Smooth muscle cell (in vitro differentiated cells): ENCODE results near the gene DEFB116. TPM values are rescaled to one million over a fixed set of nuclear protein-coding genes. Genes with fewer than 3 reads are reported as not detected.
"Not testable (repeated sequence)": the region's sequence is repeated elsewhere in the genome, so short reads cannot be mapped to it uniquely, and the experiment has no call there.

ENCODE experiments used
- DNase-seq: peaks from one replicate; lab custom pipeline; 2025; ENCODE audit not compliant: unreplicated experiment; lab: John Stamatoyannopoulos, UW
- H2AFZ ChIP-seq: fragments of 200-600 bp; sonication (generic); 2 replicates; pipeline ENCODE4 v1.6.0; 2016; ENCODE audit warnings: antibody characterized with exemption, low read depth, mild to moderate bottlenecking
- H3F3A ChIP-seq: fragments of 200-600 bp; sonication (generic); 2 replicates; pipeline ENCODE4 v1.6.0; 2017; ENCODE audit warnings: antibody characterized with exemption, low read depth
- H3K27ac ChIP-seq: fragments of 200-600 bp; sonication (generic); 2 replicates; pipeline ENCODE4 v1.5.1; 2016; ENCODE audit warnings: low read depth, mild to moderate bottlenecking
- H3K27me3 ChIP-seq: fragments of 200-600 bp; sonication (generic); 2 replicates; pipeline ENCODE4 v1.6.1; 2016; ENCODE audit warnings: low read depth, mild to moderate bottlenecking
- H3K36me3 ChIP-seq: fragments of 200-600 bp; sonication (generic); 2 replicates; pipeline ENCODE4 v1.5.1; 2016; ENCODE audit warnings: low read depth
- H3K4me1 ChIP-seq: fragments of 200-600 bp; sonication (generic); 2 replicates; pipeline ENCODE4 v1.5.1; 2016; ENCODE audit warnings: low read depth
- H3K4me2 ChIP-seq: fragments of 200-600 bp; sonication (generic); 2 replicates; pipeline ENCODE4 v1.6.0; 2016; ENCODE audit warnings: mild to moderate bottlenecking
- H3K4me3 ChIP-seq: fragments of 200-600 bp; sonication (generic); 2 replicates; pipeline ENCODE4 v1.5.1; 2016; ENCODE audit warnings: mild to moderate bottlenecking
- H3K79me2 ChIP-seq: fragments of 200-600 bp; sonication (generic); 2 replicates; pipeline ENCODE4 v1.6.0; 2016; ENCODE audit warnings: low read depth, mild to moderate bottlenecking
- H3K9ac ChIP-seq: fragments of 200-600 bp; sonication (generic); 2 replicates; pipeline ENCODE4 v1.6.0; 2016; ENCODE audit warnings: low read depth
- H3K9me3 ChIP-seq: fragments of 200-600 bp; sonication (generic); replicated peaks from 2 replicates; pipeline ENCODE4 v1.5.1; 2016; ENCODE audit warnings: low read depth
- H4K20me1 ChIP-seq: fragments of 200-600 bp; sonication (generic); 2 replicates; pipeline ENCODE4 v1.6.0; 2016; ENCODE audit warnings: low read depth
- CTCF ChIP-seq: fragments of 200-600 bp; sonication (generic); IDR thresholded peaks from 2 replicates; pipeline ENCODE4 v1.5.1; 2017; ENCODE audit warnings: borderline replicate concordance, mild to moderate bottlenecking, antibody characterized with exemption; ENCODE audit not compliant: insufficient read depth, poor library complexity, severe bottlenecking
- WGBS: methylation state at CpG from one replicate; pipeline ENCODE4 v1.1.7; 2016; ENCODE audit warnings: low lambda C conversion rate; 5-methylcytosine and 5-hydroxymethylcytosine counted together
- polyA plus RNA-seq: library from polyadenylated mRNA; unstranded; fragments of >200 nt; fragmentation: Nextera tagmentation; extraction: Ambion mirVana; gene quantifications from 2 replicates; pipeline ENCODE4 v1.2.1, GENCODE V29; 2016
- total RNA-seq: library from RNA; depleted of rRNA; stranded (reverse); fragments of >200 nt; gene quantifications from 2 replicates; pipeline ENCODE4 v1.2.3, GENCODE V29; 2014

Gene DEFB116
- total and polyA plus RNA-seq, 2 experiments from 2014 or later = not detected

GRCh38 chr20:31322504-31322903 is 14.1 kb upstream of the DEFB116 start:
- H3K4me2 ChIP-seq = no peak overlapping the region
- H3K27ac ChIP-seq = no peak overlapping the region
- H4K20me1 ChIP-seq = no peaks in the 10 kb centered on the region
- peaks cover 27% of the 10 kb centered on the region for H3K9me3 ChIP-seq
- H2AFZ ChIP-seq = no peak overlapping the region
- no peak for TF ChIP-seq CTCF
- no peak overlapping the region for H3K4me3 ChIP-seq
- H3K27me3 ChIP-seq = no peaks in the 10 kb centered on the region
- H3K4me1 ChIP-seq = no peaks in the 10 kb centered on the region
- no peak for DNase-seq
- H3K36me3 ChIP-seq = no peaks in the 10 kb centered on the region
- no peak overlapping the region for H3K9ac ChIP-seq
- no peaks in the 10 kb centered on the region for H3F3A ChIP-seq
- H3K79me2 ChIP-seq = no peaks in the 10 kb centered on the region
- WGBS = 57% methylated on average over 3 of the region's 3 CpGs

GRCh38 chr20:31284964-31285363 is 23.4 kb downstream of the DEFB116 start:
- not testable (repeated sequence) for DNase-seq, H3F3A ChIP-seq, H4K20me1 ChIP-seq, H3K79me2 ChIP-seq, H3K4me1 ChIP-seq, H3K9ac ChIP-seq, H3K27ac ChIP-seq, H3K4me2 ChIP-seq, H3K36me3 ChIP-seq, H3K4me3 ChIP-seq, H2AFZ ChIP-seq, H3K27me3 ChIP-seq
- peaks cover 25% of the 10 kb centered on the region for H3K9me3 ChIP-seq
- WGBS = 81% methylated on average over 7 of the region's 7 CpGs

- H4K20me1 ChIP-seq = no peaks in the 10 kb centered on the region
- TF ChIP-seq CTCF = no peak
These were observed 30.2 kb downstream of the DEFB116 start for GRCh38 chr20:31278178-31278577.

GRCh38 chr20:31274441-31274840 is 33.9 kb downstream of the DEFB116 start:
- WGBS = 88% methylated on average over 20 of the region's 20 CpGs

More at GRCh38 chr20:31278178-31278577, 30.2 kb downstream of the DEFB116 start:
- H3K27ac ChIP-seq = no peak overlapping the region
- no peak overlapping the region for H3K4me3 ChIP-seq
- no peaks in the 10 kb centered on the region for H3K36me3 ChIP-seq
- no peaks in the 10 kb centered on the region for H3F3A ChIP-seq
- no peak for DNase-seq
- H3K79me2 ChIP-seq = no peaks in the 10 kb centered on the region
- no peak overlapping the region for H3K9ac ChIP-seq
- peaks cover 16% of the 10 kb centered on the region for H3K9me3 ChIP-seq
- no peaks in the 10 kb centered on the region for H3K27me3 ChIP-seq
- H3K4me2 ChIP-seq = no peak overlapping the region
- no peaks in the 10 kb centered on the region for H3K4me1 ChIP-seq
- no peak overlapping the region for H2AFZ ChIP-seq
- 74% methylated on average over 1 of the region's 1 CpG for WGBS

More at GRCh38 chr20:31274441-31274840, 33.9 kb downstream of the DEFB116 start:
- Histone ChIP-seq H3K4me3 (no peak overlapping the region), H3K9ac (no peak overlapping the region), H2AFZ (no peak overlapping the region), H3K36me3 (no peaks in the 10 kb centered on the region), H3K4me1 (no peaks in the 10 kb centered on the region), H3F3A (no peaks in the 10 kb centered on the region), H3K9me3 (peaks cover 35% of the 10 kb centered on the region), H3K27ac (no peak overlapping the region), H3K79me2 (no peaks in the 10 kb centered on the region), H3K27me3 (no peaks in the 10 kb centered on the region), H3K4me2 (no peak overlapping the region), H4K20me1 (no peaks in the 10 kb centered on the region)
- DNase-seq = no peak
- no peak for TF ChIP-seq CTCF
